GM18517 (cell line): ENCODE measurements around the gene SOS1.
"Not testable (repeated sequence)": the region's sequence is repeated elsewhere in the genome, so short reads cannot be mapped to it uniquely, and the experiment has no call there.

Source experiments
- ATAC-seq: cut with Tn5 transposase; IDR thresholded peaks from one replicate; pipeline ENCODE4 v1.9.1; 2021; ENCODE audit warnings: mild to moderate bottlenecking, moderate library complexity; ENCODE audit not compliant: unreplicated experiment

Gene SOS1

DNA sequence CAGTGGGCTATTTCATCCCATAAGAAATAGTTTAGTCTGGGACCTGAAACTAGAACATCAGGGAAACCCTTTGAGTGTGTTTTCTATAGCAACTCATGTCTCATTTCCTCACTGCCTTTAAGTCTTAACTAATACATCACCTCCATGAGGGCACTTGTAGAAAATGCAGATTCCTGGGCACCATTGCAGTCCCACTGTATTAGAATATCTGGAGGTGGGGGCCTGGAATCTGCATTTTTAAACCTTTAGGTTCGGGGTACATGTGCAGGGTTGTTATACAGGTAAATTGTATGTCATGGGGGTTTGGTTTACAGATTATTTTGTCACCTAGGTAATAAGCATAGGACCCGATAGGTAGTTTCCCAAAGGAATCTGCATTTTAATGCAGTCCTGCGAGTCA is 143.8 kb downstream of the SOS1 start:
- ATAC-seq = no peak

- ATAC-seq = no peak
These were observed 145.8 kb downstream of the SOS1 start for GRCh38 chr2:38975042-38975441.

- no peak for ATAC-seq
These were observed 147.6 kb downstream of the SOS1 start for GRCh38 chr2:38973266-38973665.

- no peak for ATAC-seq
These were observed 149.5 kb downstream of the SOS1 start for GRCh38 chr2:38971377-38971776.

DNA sequence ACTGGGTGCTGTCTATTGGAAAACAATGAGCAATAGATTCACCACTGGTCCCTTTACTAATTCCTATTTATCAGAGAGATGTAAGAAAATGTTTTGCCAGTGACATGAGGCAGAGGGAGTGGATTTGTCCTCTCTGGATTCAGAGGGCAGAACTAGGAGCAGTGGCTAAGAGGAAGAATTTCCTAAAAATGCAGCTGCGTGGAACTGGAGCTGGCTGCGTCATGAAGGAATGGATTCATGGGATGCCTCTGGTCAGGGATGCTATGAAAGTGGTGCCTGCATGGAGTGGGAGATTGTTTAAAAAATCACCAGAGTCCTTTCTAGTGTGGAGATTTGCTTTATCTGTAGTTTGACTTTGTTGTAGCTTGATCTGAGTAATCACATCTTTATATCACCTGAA is 152.8 kb downstream of the SOS1 start:
- no peak for ATAC-seq

- ATAC-seq = no peak
These were observed 154.2 kb downstream of the SOS1 start for GRCh38 chr2:38966678-38967077.

DNA sequence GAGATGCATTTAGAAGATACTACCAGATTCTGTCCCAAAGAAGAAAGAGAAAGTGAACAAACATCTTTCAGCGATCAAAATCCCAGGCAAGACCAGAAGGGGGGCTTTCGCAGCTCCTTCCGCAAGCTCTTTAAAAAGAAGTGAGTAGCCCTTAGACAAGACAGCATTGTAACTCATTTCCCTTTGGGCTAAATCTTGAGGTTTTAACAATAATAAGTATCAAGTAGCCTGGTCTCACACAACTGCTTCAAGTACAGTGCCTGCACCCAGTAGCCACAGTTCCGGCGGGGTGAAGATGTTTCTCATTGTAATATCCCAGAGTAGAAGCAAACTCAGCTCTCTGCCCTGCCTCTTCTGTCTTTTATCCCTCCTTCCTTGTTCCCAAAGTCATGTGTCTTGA is 154.8 kb downstream of the SOS1 start:
- no peak for ATAC-seq

DNA sequence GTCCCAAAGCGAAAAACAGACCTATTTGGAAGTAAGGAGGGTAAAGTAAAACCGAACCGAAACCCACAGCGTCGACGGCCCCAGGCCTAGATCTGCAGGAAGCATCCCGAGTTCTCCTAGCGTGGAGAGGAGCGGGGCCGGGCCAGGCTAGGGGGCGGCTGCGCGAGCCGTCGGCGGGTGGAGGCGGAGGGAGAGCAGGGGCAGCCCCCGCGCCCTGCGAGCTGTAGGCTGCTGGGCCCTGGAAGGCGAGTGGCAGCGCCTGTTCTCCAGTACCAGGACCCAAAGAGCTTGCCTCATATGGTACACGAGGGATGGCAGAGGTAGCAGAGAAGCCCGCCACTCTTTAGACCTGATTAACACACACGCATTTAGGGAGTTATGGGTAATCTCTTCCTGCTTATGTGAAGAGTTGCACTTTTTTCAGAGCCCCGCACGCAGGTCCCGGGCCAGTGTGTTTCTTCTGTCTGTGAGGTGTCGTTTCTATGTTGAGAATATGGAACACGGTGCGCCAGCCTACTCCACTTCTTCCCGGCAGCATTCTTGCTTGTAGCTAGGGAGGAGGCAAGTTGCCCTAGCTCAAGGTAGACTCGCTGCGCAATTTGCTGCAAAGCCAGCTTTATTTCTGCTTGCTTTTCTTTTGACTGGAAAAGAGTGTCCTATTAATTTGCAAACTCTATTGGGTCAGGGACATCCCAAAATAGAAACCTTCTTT is 160.1 kb downstream of the SOS1 start:
- no peak for ATAC-seq

DNA sequence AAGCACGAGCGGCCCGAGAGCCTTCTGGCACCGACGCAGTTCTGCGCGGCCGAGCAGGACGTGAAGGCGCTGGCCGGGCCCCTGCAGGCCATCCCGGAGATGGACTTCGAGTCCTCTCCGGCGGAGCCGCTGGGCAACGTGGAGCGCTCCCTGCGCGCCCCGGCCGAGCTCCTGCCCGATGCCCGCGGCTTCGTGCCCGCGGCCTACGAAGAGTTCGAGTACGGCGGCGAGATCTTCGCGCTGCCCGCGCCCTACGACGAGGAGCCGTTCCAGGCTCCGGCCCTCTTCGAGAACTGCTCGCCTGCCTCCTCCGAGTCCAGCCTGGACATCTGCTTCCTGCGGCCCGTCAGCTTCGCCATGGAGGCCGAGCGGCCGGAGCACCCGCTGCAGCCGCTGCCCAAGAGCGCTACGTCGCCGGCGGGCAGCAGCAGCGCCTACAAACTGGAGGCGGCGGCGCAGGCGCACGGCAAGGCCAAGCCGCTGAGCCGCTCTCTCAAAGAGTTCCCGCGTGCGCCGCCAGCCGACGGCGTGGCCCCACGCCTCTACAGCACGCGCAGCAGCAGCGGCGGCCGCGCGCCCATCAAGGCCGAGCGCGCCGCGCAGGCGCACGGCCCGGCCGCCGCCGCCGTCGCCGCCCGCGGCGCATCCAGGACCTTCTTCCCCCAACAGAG is 160.8 kb downstream of the SOS1 start:
- no peak for ATAC-seq

DNA sequence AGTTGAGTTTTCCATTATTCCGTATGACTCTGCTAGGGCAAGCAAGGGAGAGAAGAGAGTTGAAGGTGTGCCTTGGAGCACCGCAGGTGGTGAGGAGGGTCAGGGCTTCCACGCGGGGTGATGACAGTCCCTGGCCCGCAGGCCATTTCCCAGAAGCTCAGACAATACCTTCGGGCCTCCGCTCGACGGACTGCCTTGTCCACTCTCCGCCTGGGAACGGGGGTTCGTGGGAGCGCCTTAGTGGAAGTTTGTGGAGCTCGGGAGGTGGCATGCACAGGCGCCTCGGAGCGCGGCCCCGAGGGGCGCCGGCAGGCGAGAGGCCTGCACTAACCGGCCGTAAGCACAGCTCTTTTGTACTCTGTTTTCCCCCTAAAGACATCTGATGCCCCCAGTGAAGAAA is 161.4 kb downstream of the SOS1 start:
- no peak for ATAC-seq

GRCh38 chr2:38957972-38958371 is 162.9 kb downstream of the SOS1 start:
- ATAC-seq = no peak

- no peak for ATAC-seq
These were observed 169.1 kb downstream of the SOS1 start for GRCh38 chr2:38951766-38952165.

DNA sequence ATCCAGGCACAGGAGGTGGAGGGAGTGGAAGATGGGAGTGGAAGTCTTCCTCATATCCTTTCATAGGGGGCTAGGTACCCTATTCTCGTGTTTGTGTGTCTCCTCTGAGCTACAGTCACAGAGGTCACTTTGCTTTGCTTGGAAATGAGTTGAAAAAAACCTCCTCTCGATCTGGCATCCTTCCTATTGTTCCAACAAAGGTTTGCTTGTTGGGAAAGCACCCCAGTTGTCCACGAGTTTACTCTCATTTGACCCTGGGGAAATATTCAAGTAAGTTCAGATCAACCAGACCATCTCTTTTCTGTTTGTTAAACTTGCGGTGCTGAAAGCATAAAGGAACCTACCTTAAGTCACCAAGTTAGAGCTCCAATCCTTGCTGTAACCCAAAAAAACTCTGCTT is 171.9 kb downstream of the SOS1 start:
- ATAC-seq = no peak

- ATAC-seq = no peak
These were observed 172.4 kb downstream of the SOS1 start for GRCh38 chr2:38948387-38948882.

DNA sequence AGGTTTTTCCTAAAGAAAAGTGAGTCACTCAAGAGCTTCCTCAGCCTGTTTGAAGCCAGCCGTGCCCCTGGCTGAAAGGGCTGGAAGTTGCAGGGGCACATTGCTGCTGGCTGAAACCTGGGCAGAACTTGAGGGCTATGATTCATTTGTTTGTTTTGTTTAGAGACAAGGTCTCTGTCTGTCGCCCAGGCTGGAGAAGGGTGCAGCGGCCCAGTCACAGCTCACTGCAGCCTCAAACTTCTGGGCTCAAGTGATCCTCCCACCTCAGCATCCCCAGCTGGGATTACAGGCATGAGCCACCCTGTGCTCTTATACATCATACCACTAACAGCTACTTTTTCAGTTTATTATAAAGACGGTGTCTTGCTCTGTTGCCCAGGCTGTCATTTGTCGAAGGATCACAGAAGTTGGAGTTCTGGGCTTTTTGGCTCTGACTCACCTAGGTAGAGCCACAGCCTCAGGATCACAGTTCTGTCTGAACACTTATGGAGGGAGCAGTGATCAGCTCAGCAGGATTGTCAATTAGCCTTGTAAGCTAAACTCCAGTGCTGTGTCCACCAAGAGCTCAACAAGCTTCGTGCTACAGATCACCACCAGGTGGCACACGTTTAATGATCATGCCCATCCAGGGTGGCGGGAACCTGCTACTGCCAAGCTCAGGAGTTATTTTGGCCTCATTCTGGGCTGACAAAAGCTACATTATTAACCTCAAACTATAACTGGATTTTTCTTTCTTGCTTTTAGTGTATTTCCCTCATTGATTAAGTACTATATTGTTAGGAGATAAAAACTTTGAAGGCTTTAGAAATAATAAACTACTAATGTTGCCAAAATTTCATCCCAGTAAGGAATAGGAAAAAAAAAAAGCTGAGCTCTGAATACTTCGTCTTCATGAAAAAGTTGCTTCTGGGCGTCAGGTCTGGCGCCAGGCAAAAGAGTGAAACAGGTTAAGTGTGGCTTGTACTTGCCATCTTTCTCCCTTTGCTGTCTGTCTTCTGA is 173.3 kb downstream of the SOS1 start:
- ATAC-seq = peak; percentile 80

- ATAC-seq = no peak
These were observed 174.9 kb downstream of the SOS1 start for GRCh38 chr2:38945911-38946310.

GRCh38 chr2:38945372-38945771 is 175.5 kb downstream of the SOS1 start:
- ATAC-seq = no peak

DNA sequence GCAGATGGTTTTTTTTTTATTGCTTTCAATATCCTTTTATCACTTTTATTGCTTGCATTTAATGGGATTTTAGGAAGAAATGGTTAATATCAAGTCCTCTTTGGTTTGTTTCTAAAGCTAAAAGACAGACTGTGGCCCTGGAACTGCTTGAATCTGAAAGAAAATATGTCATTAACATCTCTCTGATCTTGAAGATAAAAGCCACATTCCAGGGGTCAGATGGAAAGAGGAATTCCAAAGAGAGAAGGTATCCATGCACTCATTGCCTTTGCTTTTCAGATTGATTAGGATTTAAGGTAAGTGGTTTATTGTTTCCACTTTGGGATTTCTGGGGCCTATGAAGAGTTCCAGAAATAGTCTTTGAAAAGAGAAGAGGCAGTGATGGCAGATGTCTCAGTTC is 177.1 kb downstream of the SOS1 start:
- ATAC-seq = no peak

DNA sequence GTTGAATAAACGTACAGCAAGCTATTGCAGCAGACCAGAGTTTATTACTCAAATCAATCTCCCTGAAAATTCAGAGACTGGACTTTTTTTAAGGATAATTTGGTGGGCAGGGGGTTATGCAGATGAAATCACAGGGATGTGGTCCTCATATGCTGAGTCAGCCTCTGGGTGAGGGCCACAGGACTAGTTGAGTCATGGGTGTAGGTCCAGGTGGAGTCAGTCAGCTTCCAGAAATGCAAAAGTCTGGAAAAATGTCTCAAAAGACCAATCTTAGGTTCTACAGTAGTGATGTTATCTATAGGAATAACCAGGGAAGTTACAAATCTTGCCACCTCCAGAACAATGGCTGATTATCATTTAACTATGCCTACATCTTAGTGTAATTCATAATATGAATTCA is 180.1 kb downstream of the SOS1 start:
- ATAC-seq = no peak

DNA sequence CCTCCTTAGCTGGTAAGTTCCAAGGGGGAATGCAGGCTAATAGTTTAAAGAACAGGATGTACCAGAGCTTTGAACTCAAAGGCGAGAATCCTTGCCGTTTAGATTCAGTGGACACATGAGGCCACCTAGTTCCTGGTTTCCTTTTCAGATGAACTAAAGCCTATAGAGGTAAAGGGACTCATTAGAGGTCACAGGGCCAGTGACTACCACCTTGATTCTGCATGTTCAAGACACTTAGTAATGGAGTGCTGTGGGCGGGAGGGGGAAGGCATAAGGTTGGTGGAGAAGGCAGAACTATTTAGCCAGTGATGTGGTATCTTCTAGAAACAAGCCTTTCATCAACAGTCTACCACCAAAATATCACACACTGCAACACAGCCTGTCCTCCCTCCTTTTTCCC is 183.3 kb downstream of the SOS1 start:
- ATAC-seq = no peak

DNA sequence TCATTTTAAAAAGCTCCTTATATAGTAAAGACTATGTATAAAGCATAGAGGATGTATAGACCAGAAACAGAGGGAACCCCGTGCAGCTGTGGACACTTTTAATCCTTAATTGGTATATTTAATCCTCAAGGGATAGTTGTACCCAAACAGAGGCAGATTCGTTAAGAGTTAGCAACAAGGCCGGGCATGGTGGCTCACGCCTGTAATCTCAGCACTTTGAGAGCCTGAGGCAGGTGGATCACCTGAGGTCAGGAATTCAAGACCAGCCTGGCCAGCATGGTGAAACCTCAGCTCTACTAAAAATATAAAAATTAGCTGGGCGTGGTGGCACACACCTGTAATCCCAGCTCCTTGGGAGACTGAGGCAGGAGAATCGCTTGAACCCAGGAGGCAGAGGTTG is 184.3 kb downstream of the SOS1 start:
- not testable (repeated sequence) for ATAC-seq
